Tibial artery (tissue), 4 donors: ENCODE data around the gene DACT2.

ENCODE experiments used
- DNase-seq, 2 donors: peaks; one replicate each; pipeline ENCODE4 v3.0.0-alpha.2; 2019
- H3K27ac ChIP-seq, 2 donors: fragments of 200-600 bp; sonication (generic) in 1 of 2; 1 replicate in 1 of 2; 2 replicates in 1 of 2; pipeline ENCODE4 v1.5.1; 2018 to 2019; ENCODE audit warnings: mild to moderate bottlenecking in 1 of 2
- H3K27me3 ChIP-seq, 2 donors: fragments of 200-600 bp; sonication (generic) in 1 of 2; one replicate each; pipeline versions ENCODE4 v1.5.1 to v1.6.0; 2016 to 2019
- H3K36me3 ChIP-seq, 3 donors: fragments of 200-600 bp; sonication (generic) in 2 of 3; one replicate each; pipeline ENCODE4 v1.5.1; 2016 to 2019; ENCODE audit warnings: mild to moderate bottlenecking in 2 of 3
- H3K4me1 ChIP-seq, 4 donors: fragments of 200-600 bp; sonication (generic) in 2 of 4; 1 replicate in 3 of 4; 2 replicates in 1 of 4; pipeline ENCODE4 v1.5.1; 2016 to 2019
- H3K4me3 ChIP-seq, 2 donors: fragments of 200-600 bp; sonication (generic) in 1 of 2; 1 replicate in 1 of 2; 2 replicates in 1 of 2; pipeline ENCODE4 v1.5.1; 2018 to 2019; ENCODE audit warnings: mild to moderate bottlenecking in 2 of 2
- H3K9me3 ChIP-seq, 3 donors: fragments of 200-600 bp; sonication (generic) in 1 of 3; one replicate each; pipeline ENCODE4 v1.5.1; 2016 to 2019
- CTCF ChIP-seq, 2 experiments: fragments of 200-600 bp in 1 of 2; fragments of 450-650 bp in 1 of 2; IDR thresholded peaks; one replicate each; pipeline ENCODE4 v1.5.1; 2017 to 2019; ENCODE audit warnings: antibody characterized with exemption in 2 of 2, mild to moderate bottlenecking in 1 of 2, moderate library complexity in 1 of 2
- intact Hi-C: fragments of 100-400 bp; cut with DNase I; formaldehyde crosslinking; loops from one replicate; pipeline ENCODE4 v1.15.0; 2023; ENCODE audit warnings: low total_unique reads

DACT2 gene

GRCh38 chr6:168307695-168308021, 11.9 kb downstream of the DACT2 start:
- no peak for TF ChIP-seq CTCF (IDR thresholded peaks at IDR 0.05)
- no peaks in the 10 kb centered on the region for H3K36me3 ChIP-seq

GRCh38 chr6:168307015-168307694, 12.4 kb downstream of the DACT2 start:
- no peak overlapping the region for H3K4me3 ChIP-seq
- H3K27ac ChIP-seq: no peak overlapping the region
- intact Hi-C loops: no loop called here
- H3K4me1 ChIP-seq: no peaks in the 10 kb centered on the region
- peak in 1 of 2 donors; percentile 29 for DNase-seq
- peaks cover 0 to 7% of the 10 kb centered on the region in 2 donors for H3K27me3 ChIP-seq
- no peak for TF ChIP-seq CTCF (IDR thresholded peaks at IDR 0.05)
- H3K9me3 ChIP-seq: no peaks in the 10 kb centered on the region
- no peaks in the 10 kb centered on the region for H3K36me3 ChIP-seq

More at GRCh38 chr6:168307695-168308021, 11.9 kb downstream of the DACT2 start:
- intact Hi-C loops: no loop called here
- Histone ChIP-seq H3K27me3 (peaks cover 0 to 7% of the 10 kb centered on the region in 2 donors), H3K9me3 (no peaks in the 10 kb centered on the region), H3K4me3 (no peak overlapping the region), H3K27ac (no peak overlapping the region), H3K4me1 (no peaks in the 10 kb centered on the region)
- no peak for DNase-seq

GRCh38 chr6:168305863-168306262, 13.7 kb downstream of the DACT2 start:
- intact Hi-C loops: no loop called here
- Histone ChIP-seq H3K4me1 (no peaks in the 10 kb centered on the region), H3K27me3 (peaks cover 0 to 7% of the 10 kb centered on the region in 2 donors), H3K36me3 (no peaks in the 10 kb centered on the region), H3K9me3 (no peaks in the 10 kb centered on the region), H3K4me3 (no peak overlapping the region), H3K27ac (no peak overlapping the region)
- TF ChIP-seq CTCF (IDR thresholded peaks at IDR 0.05): no peak
- no peak for DNase-seq

GRCh38 chr6:168305096-168305749, 14.4 kb downstream of the DACT2 start:
- no peaks in the 10 kb centered on the region for H3K36me3 ChIP-seq

GRCh38 chr6:168304752-168305015, 14.9 kb downstream of the DACT2 start:
- no peaks in the 10 kb centered on the region for H3K36me3 ChIP-seq
- no peak overlapping the region for H3K27ac ChIP-seq
- H3K9me3 ChIP-seq: no peaks in the 10 kb centered on the region
- no peak for TF ChIP-seq CTCF (IDR thresholded peaks at IDR 0.05)
- peaks cover 0 to 7% of the 10 kb centered on the region in 2 donors for H3K27me3 ChIP-seq
- intact Hi-C loops: no loop called here
- no peak overlapping the region for H3K4me3 ChIP-seq
- DNase-seq: peak in 1 of 2 donors; percentile 57
- H3K4me1 ChIP-seq: no peaks in the 10 kb centered on the region

More at GRCh38 chr6:168305096-168305749, 14.4 kb downstream of the DACT2 start:
- TF ChIP-seq CTCF (IDR thresholded peaks at IDR 0.05): no peak
- Histone ChIP-seq H3K4me1 (no peaks in the 10 kb centered on the region), H3K9me3 (no peaks in the 10 kb centered on the region), H3K27ac (no peak overlapping the region), H3K4me3 (no peak overlapping the region), H3K27me3 (peaks cover 0 to 7% of the 10 kb centered on the region in 2 donors)
- DNase-seq: no peak
- intact Hi-C loops: no loop called here
